Body of pancreas (tissue), 4 donors: Measurements from ENCODE around the gene RNLS.

Experiments used
- CTCF ChIP-seq, 7 experiments: fragments of 450-650 bp in 4 of 7; fragments of 200-600 bp in 3 of 7; sonication (generic) in 3 of 7; IDR thresholded peaks; one replicate each; pipeline ENCODE4 v1.5.1; 2016 to 2019; ENCODE audit warnings: antibody characterized with exemption in 7 of 7
- POLR2A ChIP-seq, 3 donors: fragments of 450-650 bp; IDR thresholded peaks; one replicate each; pipeline ENCODE4 v1.6.1; 2016; ENCODE audit warnings: antibody characterized with exemption in 3 of 3, mild to moderate bottlenecking in 2 of 3

- TF ChIP-seq CTCF (IDR thresholded peaks at IDR 0.05) (no peak), POLR2A (IDR thresholded peaks at IDR 0.05) (no peak)
Measured at GRCh38 chr10:88544140-88544870, 38.8 kb downstream of the RNLS start.
